Hematopoietic multipotent progenitor cell treated with erythropoietin and hydrocortisone succinate and interleukin-3 and kit ligand, for 6 days (in vitro differentiated cells): ENCODE results near the gene TTYH3.
"Not testable (repeated sequence)": the region's sequence is repeated elsewhere in the genome, so short reads cannot be mapped to it uniquely, and the experiment has no call there.

Source experiments
- DNase-seq: peaks from one replicate; pipeline ENCODE4 v3.0.0-alpha.2; 2015

The TTYH3 gene

GRCh38 chr7:2666588-2667250, 34.9 kb downstream of the TTYH3 start:
- DNase-seq: no peak

- DNase-seq: peak; percentile 83
Measured at GRCh38 chr7:2667843-2668242, 36.1 kb downstream of the TTYH3 start.

- no peak for DNase-seq
Measured at GRCh38 chr7:2668401-2668800, 36.6 kb downstream of the TTYH3 start.

- DNase-seq: no peak
Measured at GRCh38 chr7:2670171-2670570, 38.4 kb downstream of the TTYH3 start.

- DNase-seq: peak; percentile 87
Measured at GRCh38 chr7:2670720-2671391, 39.1 kb downstream of the TTYH3 start.

GRCh38 chr7:2673214-2673613, 41.4 kb downstream of the TTYH3 start:
- not testable (repeated sequence) for DNase-seq

GRCh38 chr7:2673934-2674333, 42.1 kb downstream of the TTYH3 start:
- DNase-seq: no peak

GRCh38 chr7:2675256-2675764, 43.5 kb downstream of the TTYH3 start:
- DNase-seq: no peak

- DNase-seq: not testable (repeated sequence)
Measured at GRCh38 chr7:2676576-2676975, 44.8 kb downstream of the TTYH3 start.

GRCh38 chr7:2678454-2678853, 46.7 kb downstream of the TTYH3 start:
- DNase-seq: not testable (repeated sequence)

GRCh38 chr7:2679135-2680127, 47.6 kb downstream of the TTYH3 start:
- not testable (repeated sequence) for DNase-seq

GRCh38 chr7:2680256-2680655, 48.5 kb downstream of the TTYH3 start:
- DNase-seq: no peak

- peak; percentile 86 for DNase-seq
Measured at GRCh38 chr7:2680792-2681490, 49.2 kb downstream of the TTYH3 start.

GRCh38 chr7:2681929-2682799, 50.4 kb downstream of the TTYH3 start:
- no peak for DNase-seq

GRCh38 chr7:2684501-2684900, 52.7 kb downstream of the TTYH3 start:
- DNase-seq: no peak

- DNase-seq: no peak
Measured at GRCh38 chr7:2686101-2686500, 54.3 kb downstream of the TTYH3 start.

GRCh38 chr7:2687338-2687869, 55.6 kb downstream of the TTYH3 start:
- no peak for DNase-seq

GRCh38 chr7:2687881-2688318, 56.1 kb downstream of the TTYH3 start, which contains the start of gene AMZ1:
AMZ1 (plus strand) TSS chr7:2688202; CDS start chr7:2700452, 12,250 bp downstream.
- no peak for DNase-seq

GRCh38 chr7:2688409-2689342, 56.9 kb downstream of the TTYH3 start:
- no peak for DNase-seq

- DNase-seq: no peak
Measured at GRCh38 chr7:2689343-2689847, 57.6 kb downstream of the TTYH3 start.
